Renal cortex interstitium (tissue), 11 donors: ENCODE data around the gene MBP. TPM values are rescaled to one million over a fixed set of nuclear protein-coding genes. Genes with fewer than 3 reads are reported as not detected.

Experiments used
- DNase-seq, 11 donors: peaks; one replicate each; pipeline ENCODE4 v3.0.0-alpha.2; 2013; ENCODE audit warnings: low read depth in 9 of 11, low spot score in 4 of 11; ENCODE audit errors: extremely low read depth in 1 of 11
- polyA plus RNA-seq, 3 donors: library from polyadenylated mRNA; unstranded; fragments of 120-200 nt; gene quantifications; one replicate each; pipeline ENCODE4 v1.2.1, GENCODE V29; 2013; ENCODE audit not compliant: insufficient read length in 3 of 3

The MBP gene
- polyA plus RNA-seq, 3 donors, result 16.9 to 18.5 (median 17.0) TPM

DNA sequence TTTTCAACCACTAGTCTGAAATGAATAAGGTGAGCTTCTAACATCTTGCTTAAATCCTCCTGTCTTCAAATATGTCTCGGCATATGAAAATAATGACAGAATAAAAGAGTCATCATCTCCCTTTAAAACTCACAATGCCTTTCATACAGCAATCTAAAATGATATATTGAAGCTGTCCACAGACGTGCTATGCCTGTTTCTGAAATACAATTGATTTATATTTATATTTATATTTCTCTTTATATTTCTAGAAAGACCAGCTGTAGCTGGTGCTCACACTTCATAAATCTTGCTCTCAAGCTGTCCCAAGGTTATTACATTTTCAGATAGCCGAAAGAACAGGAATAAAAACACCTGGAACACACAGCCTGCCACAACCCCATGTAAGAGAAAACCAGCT, 11.1 kb downstream of the MBP start:
- no peak for DNase-seq

DNA sequence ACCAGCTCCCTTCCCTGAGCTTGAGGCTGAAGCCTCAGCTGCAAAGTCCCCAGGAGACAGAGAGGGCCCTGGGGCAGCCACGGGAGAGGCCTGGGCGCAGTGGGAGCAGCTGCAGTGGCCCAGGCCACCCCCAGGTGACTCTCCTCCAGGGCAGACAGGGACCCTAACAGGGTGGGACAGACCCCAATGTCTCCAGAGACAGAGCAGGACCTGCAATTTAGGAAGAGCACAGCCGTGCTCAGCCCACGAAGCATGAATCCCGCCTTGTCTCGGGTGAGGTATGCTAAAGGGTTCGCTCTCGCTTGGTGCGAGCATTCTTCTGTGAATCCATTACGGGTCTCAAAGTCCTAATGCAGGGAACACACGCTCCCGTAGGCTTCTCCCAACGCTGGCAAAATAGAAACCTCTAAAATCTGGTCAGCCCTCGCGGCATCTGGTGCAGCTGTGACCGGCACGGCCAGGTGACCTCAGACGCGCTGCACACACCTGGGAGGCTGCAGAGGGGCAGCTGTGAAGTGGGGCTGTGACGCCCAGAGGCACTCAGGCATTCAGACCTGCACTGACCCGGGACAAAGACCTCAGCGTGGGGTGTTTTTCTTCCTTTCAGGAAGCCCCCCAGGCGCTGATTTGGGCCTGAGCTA, 12.6 kb downstream of the MBP start:
- no peak for DNase-seq

DNA sequence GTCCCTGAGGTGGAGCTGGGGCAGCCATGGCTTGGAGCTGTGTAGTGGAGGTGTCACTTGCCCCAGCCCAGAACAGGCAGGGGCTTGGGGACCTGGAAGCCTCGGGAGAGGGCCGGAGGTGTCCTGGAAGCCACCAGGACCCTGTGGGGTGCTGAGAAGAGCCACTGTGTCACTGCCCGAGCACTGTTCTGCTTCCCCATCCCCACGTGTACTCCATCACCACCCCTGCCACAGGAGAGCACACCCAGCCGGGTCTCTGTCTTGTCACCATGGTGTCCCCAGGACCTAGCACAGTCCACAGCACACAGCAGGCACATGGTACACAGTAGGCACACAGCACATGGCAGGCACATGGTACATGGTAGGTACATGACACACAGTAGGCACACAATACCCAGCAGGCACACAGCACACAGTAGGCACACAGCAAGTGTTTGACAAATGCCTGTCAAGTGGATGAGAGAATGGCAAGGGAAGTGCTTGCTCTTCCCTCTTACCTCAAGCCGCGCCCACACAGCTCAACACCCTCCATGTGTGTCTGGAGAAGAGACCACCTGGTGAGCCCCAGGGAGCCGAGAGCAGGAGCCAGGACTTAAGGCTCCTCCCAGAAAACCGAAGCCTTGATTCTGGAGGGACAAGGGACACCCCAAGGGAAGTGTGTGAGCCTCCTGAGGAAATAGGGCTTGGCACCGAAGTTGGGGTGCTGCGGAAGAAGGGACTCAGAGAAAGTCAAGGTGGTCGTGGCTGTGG, 13.3 kb downstream of the MBP start:
- no peak for DNase-seq

DNA sequence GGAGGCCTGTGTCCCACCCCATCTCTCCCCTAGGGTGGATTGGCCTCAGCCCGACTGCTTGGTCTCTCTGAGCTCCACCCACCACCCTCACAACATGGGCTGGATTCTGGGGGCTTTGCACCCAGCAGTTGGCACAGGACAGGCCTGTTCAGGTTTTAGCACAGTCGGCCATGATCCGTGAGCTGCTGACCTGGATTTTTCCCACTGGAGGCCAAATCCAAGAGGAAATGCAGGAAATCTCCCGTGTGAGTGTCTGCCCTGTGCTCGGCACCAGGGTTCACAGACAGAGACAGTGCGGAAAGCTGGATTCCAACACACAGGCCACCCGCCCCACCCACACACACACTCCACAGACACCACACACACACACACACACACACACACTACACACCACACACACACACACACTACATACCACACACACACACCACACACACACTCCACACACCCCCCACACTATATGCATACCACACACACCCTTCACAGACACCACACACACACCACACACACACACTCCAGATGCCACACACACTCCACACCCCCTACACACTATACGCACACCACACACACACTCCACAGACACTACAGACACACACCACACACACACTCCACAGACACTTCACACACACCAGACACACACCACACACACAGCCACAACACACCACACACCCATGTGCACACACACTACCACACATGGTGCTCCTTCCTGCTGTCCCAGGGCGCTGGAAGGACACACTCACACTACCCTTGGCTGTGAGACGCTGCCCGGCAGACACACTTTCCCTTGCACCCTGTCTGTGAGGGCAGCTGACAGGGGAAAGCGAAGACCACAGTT, 14.1 kb downstream of the MBP start:
- DNase-seq, result no peak

DNA sequence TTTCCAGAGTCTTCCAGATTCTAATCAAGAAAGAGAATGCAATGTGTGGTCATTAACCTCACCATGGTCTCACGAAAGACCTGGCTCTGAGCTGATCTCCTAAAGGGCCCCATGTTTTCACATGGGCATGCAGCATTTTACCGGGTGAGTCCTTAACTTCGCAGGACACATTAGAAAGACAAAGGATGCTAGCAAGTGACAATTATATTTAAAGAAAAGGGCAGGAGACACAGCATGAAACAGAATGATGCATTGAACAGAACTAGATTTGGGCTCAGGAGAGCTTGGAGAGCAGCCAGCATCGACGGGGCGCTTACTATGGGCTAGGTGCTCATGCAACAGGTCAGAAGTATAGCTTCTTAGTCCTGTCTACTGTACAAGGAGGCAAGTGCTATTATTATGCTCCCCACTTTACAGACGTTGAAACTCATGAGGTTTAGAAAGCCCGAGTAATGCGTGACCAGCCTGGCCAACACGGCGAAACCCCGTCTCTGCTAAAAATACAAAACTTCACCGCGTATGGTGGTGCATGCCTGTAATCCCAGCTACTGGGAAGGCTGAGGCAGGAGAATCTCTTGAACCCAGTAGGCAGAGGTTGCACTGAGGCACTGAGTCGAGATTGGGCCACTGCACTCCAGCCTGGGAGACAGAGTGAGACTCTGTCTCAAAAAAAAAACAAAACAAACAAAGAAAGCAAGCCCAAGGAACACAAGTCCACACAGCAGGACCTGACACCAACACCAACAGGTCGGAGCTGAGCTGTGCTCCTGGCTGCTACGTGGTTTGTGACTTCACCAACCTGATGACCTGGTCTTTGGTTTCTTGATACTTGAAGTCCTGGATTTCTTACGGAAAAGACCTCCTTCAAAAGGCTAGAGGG, 16.1 kb downstream of the MBP start:
- DNase-seq, result no peak

DNA sequence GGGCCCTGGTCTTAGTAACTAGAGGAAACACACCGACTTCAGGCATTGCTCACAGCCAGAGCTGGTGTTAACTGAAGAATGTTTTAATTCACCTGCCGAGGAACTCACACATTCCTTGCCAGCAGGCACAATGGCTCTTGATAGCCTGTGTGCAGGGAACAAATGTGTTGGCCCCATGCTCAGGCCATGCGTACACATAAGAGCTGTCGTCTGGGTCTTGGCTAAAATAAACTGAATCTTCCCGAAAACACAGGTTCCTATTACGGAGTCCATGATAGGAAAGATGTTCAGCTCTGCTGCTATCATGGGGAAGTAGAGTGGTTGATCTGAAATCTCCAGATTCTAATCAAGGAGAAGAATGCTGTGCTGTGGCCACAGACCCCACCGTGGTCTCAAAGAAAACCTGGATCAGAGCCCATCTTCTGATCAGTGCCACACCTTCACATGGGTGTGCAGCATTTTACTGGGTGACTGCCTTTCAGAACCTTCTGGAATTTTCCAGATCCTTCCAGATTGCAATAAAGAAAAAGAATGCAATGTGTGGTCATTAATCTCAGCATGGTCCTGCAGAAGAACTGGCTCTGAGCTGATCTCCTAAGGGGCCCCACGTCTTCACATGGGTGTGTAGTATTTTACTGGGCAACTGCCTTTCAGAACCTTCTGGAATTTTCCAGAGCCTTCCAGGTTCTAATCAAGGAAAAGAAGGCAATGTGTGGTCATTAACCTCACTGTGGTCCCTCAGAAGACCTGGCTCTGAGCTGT, 17.2 kb downstream of the MBP start:
- DNase-seq, result no peak

DNA sequence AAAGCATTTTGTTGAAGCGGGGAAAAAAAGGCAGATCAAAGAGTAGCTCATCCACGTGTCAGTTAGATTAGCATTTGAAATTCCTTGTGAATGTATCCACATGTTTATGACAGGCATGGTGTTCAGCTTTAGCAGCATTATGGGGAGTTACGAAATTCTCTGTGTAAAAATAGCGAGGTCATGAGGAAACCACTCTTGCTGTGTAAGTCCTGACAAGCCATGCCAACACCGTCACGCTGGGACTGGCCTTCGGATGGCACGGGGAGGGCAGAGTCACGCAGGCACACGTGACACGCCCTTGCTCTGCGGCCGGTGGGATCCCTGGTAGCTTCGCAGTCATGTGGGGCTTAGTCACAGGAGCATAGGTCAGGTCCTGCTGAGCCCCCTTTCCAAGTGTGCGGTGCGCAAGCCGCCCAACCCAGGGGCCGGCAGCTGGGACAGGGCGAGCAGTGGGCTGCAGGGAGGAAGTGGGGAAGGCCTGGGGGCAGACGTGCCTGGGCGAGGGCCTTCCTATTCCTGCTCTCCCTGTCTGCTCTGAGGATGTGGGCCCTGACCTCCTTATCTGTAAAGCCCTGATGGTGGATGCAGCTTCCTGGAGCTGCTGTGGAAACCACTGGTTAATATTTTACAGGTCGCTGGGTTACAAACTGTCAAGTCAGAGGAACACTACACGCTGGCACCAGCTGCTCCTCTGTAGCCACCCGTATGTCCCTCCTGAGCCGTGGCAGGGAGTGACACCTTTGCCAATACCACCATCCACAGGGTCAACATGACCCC, 18.0 kb downstream of the MBP start:
- no peak for DNase-seq

DNA sequence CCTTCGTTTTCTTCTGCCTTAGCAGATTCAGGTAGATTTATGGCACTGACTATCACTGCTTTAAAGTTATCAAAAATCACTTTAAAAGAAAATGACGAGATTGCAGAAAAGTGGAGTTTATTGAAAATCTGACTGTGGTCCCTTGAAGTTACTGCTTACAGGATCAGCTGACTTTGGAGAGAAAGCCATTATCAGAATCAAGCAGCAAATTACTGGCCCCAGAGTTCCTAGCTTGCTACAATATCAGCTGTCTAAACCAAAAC, 18.5 kb downstream of the MBP start:
- no peak for DNase-seq

DNA sequence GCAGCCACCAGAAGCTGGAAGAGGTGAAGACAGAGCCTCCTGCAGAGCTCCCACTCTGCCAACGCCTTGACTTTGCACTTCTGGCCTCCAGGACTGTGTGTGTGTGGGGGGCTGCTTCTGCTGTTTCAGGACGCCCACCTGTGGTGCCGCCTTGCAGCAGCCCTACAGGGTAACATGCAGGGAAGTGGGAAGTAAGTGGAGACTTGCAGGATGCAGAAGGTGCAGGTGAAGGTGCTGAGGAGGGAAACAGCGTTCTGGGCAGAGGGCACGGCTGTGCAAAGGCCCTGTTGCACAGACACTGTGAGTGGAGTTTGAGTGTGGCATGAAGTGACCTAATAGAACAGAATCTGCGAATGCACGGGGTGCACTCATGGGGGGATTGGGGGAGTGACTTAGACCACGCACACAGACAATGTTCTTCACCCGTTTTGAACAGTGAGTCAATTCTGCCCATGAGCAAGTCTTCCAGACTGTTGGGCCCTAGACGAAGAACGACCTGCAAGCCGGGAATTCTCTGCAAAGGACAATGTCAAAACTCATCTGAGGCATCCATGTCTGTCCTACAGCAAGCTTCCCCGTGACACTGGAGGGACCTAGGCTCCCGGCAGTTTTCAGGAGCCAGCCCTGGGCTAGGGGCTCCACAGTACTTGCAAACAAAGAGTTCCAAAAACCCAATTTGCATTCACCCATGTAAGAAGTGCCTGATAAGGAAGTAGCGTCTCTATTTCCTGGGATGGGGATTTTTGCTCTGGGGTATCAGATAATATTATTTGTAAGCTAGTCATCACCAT, 19.0 kb downstream of the MBP start:
- no peak for DNase-seq

DNA sequence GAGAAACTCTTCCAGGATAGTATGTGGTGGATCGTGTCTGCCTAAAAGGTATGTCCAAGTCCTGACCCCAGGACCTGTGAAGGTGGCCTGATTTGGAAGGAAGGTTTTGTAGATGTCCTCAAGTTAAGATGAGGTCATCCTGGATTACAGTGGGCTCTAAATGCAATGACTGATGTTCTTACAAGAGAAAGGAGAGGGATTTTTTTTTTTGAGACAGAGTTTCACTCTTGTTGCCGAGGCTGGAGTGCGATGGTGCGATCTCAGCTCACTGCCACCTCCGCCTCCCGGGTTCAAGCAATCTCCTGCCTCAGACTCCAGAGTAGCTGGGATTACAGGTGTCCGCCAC, 19.9 kb downstream of the MBP start:
- no peak for DNase-seq

DNA sequence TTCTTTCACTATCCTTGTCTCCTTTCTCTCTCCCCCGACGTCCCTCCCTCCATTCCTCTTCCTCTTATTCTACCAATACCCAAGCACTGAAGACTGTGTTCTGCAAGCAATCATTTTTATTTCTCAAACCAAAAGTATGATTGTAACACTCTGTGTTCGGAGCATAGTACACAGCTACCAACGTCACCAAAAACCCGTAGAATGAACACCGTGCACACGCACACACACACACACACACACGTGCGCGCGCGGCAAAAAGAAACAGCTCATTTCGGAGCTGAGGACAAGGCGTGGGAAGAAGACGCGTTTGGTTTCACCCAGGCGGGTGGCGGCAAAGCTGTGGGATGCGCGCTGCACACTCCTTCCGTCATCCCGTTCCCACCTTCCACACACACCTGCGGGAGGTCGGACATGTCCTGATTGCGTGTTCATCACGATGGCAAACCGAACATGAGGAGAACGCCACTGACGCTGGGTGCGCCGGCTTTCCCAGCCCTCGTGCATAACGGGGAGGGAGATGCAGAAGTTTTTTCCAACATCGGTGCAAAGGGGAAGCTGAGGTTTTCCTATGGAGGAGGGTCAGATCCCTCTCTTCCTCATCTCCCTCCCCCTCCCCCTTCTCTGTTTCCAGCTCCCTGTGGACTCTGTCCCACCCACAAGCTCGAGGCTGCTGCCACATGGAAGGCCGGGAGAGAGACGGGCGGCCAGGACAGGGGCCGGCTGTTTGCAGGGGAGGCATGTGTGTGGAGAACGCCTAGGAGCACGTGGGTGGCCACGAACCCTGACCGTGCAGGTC, 20.4 kb downstream of the MBP start:
- DNase-seq, result no peak

DNA sequence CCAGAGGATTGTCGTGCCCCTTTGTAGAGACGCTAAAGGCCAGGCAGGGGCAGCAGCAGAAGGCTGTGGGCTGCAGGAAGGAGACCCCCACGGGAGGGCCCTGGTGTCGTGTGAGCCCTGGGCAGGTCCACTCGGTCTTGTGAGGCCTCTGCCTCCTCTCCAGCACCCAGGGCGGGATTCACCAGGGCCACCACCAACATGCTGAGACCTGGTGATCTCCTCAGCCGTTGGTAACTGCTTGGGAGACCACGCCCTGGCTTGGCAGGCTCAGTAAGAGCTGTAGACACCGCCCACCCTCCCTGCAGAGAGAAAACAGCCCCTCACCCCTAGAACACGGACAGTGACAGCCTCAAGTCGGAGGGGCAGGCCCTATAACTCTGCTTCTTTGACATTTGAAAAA, 21.1 kb downstream of the MBP start:
- DNase-seq, result no peak

DNA sequence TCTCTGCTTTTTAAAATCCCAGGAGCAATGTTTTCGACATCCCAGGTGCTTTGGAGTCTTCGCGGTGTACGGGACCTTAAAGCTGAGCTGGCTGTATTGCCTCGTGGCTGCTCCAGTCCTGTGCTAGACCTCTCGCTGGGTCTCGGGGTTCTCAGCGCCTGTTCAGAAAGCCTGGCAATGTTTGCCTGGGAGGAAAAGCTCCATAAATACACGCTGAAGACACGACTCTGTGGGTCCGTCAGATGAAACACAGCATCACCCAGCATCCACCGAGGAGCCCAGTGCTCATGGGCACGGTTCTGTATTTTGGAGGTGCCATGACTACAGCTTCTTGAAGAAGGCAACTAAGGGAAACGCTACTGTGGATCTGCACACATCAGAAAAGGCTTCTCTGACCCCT, 21.6 kb downstream of the MBP start:
- DNase-seq, result no peak

DNA sequence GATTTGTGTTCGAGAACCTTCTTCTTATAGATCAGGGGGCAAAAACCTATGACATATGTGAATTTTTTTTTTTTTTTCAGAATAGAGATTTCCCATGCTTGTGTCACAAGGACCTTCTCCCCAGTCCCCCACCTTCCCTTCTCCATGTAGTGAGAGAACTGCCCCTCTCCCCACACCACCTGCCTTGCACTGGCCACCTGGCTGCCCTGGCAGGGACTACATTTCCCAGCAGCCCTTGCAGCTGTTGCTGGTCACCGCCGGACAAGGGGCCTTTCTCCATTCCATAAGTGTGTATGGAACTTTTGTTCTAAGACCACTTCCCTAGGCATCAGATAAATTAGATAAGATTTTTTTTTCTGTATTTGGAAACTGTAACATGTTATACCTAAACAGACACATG, 22.2 kb downstream of the MBP start:
- no peak for DNase-seq

DNA sequence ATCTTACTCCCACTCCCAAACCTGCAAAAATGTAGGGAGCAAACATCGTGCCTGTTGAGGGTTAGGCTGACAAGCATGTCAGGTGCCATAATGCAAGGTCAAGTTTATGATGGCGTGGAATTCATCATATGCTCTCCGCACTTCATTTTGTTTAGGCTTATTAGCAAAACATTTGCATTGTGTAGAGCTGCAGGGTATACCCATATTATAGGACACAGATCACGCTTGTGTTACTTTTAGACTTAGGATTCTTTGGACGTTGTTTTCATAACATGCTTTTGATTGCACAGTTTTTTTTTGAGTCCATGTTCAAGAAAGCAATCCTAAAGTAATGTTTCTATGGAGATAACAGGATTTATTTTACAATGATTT, 22.9 kb downstream of the MBP start:
- DNase-seq, result no peak

DNA sequence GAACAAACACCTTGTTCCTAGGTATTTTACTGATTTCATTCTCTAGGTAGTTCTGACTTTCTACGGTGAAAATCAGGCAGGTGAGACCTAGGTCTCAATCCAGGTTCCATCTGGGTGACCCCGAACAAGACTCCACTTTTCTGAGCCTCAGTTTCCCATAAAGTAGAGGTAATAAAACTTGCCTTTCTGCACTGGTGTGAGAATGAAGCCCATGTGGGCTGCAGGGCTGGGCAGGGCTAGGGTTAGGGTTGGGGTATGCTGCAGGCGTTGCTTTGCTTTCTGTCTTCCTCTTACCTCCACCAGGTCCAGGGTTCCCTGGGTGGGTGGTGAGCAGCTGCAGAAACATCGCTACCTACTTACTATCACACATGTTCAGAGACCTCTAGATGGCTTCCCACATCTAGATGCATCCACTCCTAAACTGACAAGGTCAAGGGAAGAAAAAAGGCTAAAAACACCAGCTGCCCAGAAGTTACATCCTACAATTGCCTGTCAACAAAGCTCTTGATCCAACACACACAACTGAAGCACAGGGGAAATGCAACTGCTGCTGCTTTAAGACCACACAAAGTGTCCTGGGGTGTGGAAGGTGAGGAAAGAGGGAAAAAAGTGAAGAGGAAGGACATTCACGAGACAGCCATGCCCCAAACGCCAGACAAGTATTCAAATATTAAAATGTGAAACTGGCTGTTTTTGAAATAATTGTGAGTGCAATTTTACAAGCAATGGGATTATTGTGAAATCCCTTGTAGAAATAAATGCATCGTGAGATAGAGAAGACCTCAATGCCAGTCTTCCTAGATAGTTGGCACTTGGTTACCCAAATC, 23.5 kb downstream of the MBP start:
- DNase-seq, result no peak
